Kidney capillary endothelial cell (primary cell): ENCODE measurements around the gene SEL1L3.
A peak's percentile ranks its signal among the peaks of the same experiment; 100 is the strongest.
"Not testable (repeated sequence)": the region's sequence is repeated elsewhere in the genome, so short reads cannot be mapped to it uniquely, and the experiment has no call there.

Source experiments
- DNase-seq: peaks from one replicate; pipeline ENCODE4 v3.0.0-alpha.2; 2018; ENCODE audit warnings: low spot score

The SEL1L3 gene

GRCh38 chr4:25862411-25863346, at the start of gene SEL1L3:
TSS of gene SEL1L3 (minus strand) at chr4:25862988. CDS start at chr4:25862836, 152 bp downstream.
- DNase-seq: no peak

- no peak for DNase-seq
Measured at GRCh38 chr4:25911356-25911755, 48.6 kb upstream of the SEL1L3 start.

- DNase-seq: peak; percentile 80
Measured at GRCh38 chr4:25908491-25908901, 45.7 kb upstream of the SEL1L3 start.

- not testable (repeated sequence) for DNase-seq
Measured at GRCh38 chr4:25906113-25906512, 43.3 kb upstream of the SEL1L3 start.

- no peak for DNase-seq
Measured at GRCh38 chr4:25905371-25905770, 42.6 kb upstream of the SEL1L3 start.

- no peak for DNase-seq
Measured at GRCh38 chr4:25904748-25905082, 41.9 kb upstream of the SEL1L3 start.

- no peak for DNase-seq
Measured at GRCh38 chr4:25903900-25904747, 41.3 kb upstream of the SEL1L3 start.

- no peak for DNase-seq
Measured at GRCh38 chr4:25901030-25901430, 38.2 kb upstream of the SEL1L3 start.

GRCh38 chr4:25900310-25900709, 37.5 kb upstream of the SEL1L3 start:
- no peak for DNase-seq

- no peak for DNase-seq
Measured at GRCh38 chr4:25896776-25897539, 34.2 kb upstream of the SEL1L3 start.

GRCh38 chr4:25892796-25893195, 30.0 kb upstream of the SEL1L3 start:
- DNase-seq: no peak

- no peak for DNase-seq
Measured at GRCh38 chr4:25890571-25891485, 28.0 kb upstream of the SEL1L3 start.

GRCh38 chr4:25889589-25890503, 27.1 kb upstream of the SEL1L3 start:
- no peak for DNase-seq

GRCh38 chr4:25888781-25889180, 26.0 kb upstream of the SEL1L3 start:
- DNase-seq: no peak

GRCh38 chr4:25884031-25884782, 21.4 kb upstream of the SEL1L3 start:
- DNase-seq: peak; percentile 76

- no peak for DNase-seq
Measured at GRCh38 chr4:25883565-25883964, 20.8 kb upstream of the SEL1L3 start.

- DNase-seq: no peak
Measured at GRCh38 chr4:25882226-25882625, 19.4 kb upstream of the SEL1L3 start.

GRCh38 chr4:25881193-25881592, 18.4 kb upstream of the SEL1L3 start:
- no peak for DNase-seq

- DNase-seq: no peak
Measured at GRCh38 chr4:25879991-25880651, 17.3 kb upstream of the SEL1L3 start.
